Activated T-cell treated with anti-CD3 and anti-CD28 coated beads, Interleukin-2, amount 50 U/mL, for 1 hour (primary cell): ENCODE data around the gene KPNB1.

Experiments used
- DNase-seq: peaks from one replicate; pipeline ENCODE4 v3.0.0-alpha.2; 2020

KPNB1 gene

GRCh38 chr17:47649153-47649971 is at the start of gene KPNB1:
Gene KPNB1, plus strand, starts transcription at chr17:47649919. Its CDS starts 326 bp downstream, at chr17:47650245.
- peak; percentile 94 for DNase-seq

- DNase-seq: no peak
Measured at GRCh38 chr17:47603830-47604597, 45.7 kb upstream of the KPNB1 start.

GRCh38 chr17:47604598-47604927 is 45.2 kb upstream of the KPNB1 start:
- DNase-seq: no peak

GRCh38 chr17:47605011-47605410 is 44.7 kb upstream of the KPNB1 start:
- DNase-seq: no peak

- no peak for DNase-seq
Measured at GRCh38 chr17:47607481-47607880, 42.2 kb upstream of the KPNB1 start.

GRCh38 chr17:47611372-47612350 is 38.1 kb upstream of the KPNB1 start:
- no peak for DNase-seq

- DNase-seq: no peak
Measured at GRCh38 chr17:47615766-47616424, 33.8 kb upstream of the KPNB1 start.

- DNase-seq: no peak
Measured at GRCh38 chr17:47618410-47618809, 31.3 kb upstream of the KPNB1 start.

GRCh38 chr17:47620503-47621245 is 29.0 kb upstream of the KPNB1 start:
- DNase-seq: no peak

GRCh38 chr17:47621293-47622179 is 28.2 kb upstream of the KPNB1 start:
- DNase-seq: no peak

- DNase-seq: no peak
Measured at GRCh38 chr17:47622180-47622549, 27.6 kb upstream of the KPNB1 start.

GRCh38 chr17:47624727-47625068 is 25.0 kb upstream of the KPNB1 start:
- no peak for DNase-seq

GRCh38 chr17:47628014-47628566 is 21.6 kb upstream of the KPNB1 start:
- no peak for DNase-seq

- no peak for DNase-seq
Measured at GRCh38 chr17:47629826-47630225, 19.9 kb upstream of the KPNB1 start.

GRCh38 chr17:47630614-47631013 is 19.1 kb upstream of the KPNB1 start:
- no peak for DNase-seq

GRCh38 chr17:47632991-47633390 is 16.7 kb upstream of the KPNB1 start:
- no peak for DNase-seq

GRCh38 chr17:47633996-47634395 is 15.7 kb upstream of the KPNB1 start:
- DNase-seq: no peak

- no peak for DNase-seq
Measured at GRCh38 chr17:47634870-47635269, 14.8 kb upstream of the KPNB1 start.

- DNase-seq: no peak
Measured at GRCh38 chr17:47635734-47636133, 14.0 kb upstream of the KPNB1 start.

GRCh38 chr17:47636273-47637030 is 13.3 kb upstream of the KPNB1 start:
- no peak for DNase-seq
